Stimulated activated CD8-positive, alpha-beta memory T cell treated with anti-CD3 and anti-CD28 coated beads, Interleukin-15, amount 100 ng/mL, for 48 hours (primary cell): Measurements from ENCODE around the gene PABPC1L.
"Not testable (repeated sequence)": the region's sequence is repeated elsewhere in the genome, so short reads cannot be mapped to it uniquely, and the experiment has no call there.

ENCODE experiments used
- DNase-seq, 2 donors: peaks; one replicate each; pipeline ENCODE4 v3.0.0-alpha.2; 2020; ENCODE audit warnings: low read depth in 2 of 2

PABPC1L gene

DNA sequence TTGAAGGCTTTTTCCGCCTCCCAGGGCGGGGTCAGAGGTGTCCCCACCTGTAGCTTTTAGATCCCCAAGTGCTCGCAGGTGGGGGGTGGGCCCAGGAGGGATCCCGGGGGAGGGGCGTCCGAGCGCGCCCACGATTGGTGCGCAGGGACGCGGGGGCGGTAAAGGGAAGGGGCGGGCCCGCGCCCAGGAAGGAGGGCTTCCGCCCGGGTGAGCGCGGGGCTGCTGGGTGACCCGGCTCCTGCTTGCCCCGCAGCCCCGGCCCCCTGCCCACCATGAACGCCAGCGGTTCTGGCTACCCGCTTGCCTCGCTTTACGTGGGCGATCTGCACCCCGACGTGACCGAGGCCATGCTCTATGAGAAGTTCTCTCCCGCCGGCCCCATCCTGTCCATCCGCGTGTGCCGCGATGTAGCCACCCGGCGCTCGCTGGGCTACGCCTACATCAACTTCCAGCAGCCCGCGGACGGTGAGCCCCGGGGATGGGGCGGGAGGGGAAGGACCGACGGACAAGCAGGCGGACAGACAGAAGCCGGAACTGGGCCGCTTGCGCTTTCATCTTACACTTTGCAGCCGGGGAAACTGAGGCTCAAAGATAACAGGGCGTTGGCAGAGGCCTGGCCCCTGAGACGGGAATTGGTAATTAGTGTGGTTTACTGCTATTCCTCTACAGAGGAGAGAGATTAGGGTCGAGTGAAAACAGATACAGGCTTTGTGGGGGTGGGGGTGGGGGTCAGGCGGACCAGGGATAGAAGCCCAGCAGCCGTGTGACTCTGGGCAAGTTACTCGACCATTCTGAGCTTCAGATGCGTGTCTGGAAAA lies at the start of gene PABPC1L:
Gene PABPC1L, plus strand, starts transcription at position 189 of the 818 bp plus-strand sequence. Its CDS starts 84 bp downstream, at position 273.
- DNase-seq: peak; percentile 65 to 75

DNA sequence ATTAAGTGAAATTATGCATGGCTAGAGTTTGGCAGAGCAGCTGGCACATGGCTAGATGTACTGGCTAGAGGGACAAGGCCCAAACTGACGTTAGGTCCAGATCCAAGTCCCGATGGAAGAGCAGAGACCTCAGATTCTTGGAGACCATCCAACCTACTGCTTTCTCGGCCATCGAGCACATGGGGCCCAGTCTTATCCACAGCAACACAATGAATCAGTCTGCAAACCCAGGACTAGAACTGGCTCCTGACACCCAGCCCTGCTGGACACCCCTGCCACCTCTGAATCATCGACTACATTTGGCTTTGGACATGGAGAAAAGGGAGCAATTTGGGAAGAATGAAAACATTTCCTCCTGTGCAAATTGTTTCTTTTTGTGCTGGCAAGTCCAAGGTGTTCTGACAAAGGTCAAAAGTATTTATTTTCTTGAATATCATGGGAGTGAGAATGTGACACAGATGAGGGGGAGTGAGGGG lies 48.3 kb upstream of the PABPC1L start:
- no peak for DNase-seq

DNA sequence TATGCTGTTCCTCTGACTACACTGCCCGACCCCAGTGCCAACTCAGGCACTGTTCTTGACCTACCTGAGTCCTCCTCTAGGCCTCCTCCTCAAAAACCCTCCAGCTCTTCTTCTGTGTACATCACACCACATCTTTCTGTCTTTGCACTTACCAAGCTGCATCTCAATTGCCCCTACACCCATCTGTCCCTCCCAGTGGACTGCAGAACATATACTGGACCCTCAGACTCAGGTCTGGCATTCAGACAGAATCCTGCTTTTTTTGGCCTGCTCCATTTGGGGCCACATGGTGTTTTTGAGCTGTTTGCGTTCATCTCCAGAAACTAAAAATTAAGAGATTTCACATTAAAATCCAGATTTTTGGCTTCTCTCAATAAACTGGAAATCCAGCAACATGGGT lies 47.6 kb upstream of the PABPC1L start:
- no peak for DNase-seq

DNA sequence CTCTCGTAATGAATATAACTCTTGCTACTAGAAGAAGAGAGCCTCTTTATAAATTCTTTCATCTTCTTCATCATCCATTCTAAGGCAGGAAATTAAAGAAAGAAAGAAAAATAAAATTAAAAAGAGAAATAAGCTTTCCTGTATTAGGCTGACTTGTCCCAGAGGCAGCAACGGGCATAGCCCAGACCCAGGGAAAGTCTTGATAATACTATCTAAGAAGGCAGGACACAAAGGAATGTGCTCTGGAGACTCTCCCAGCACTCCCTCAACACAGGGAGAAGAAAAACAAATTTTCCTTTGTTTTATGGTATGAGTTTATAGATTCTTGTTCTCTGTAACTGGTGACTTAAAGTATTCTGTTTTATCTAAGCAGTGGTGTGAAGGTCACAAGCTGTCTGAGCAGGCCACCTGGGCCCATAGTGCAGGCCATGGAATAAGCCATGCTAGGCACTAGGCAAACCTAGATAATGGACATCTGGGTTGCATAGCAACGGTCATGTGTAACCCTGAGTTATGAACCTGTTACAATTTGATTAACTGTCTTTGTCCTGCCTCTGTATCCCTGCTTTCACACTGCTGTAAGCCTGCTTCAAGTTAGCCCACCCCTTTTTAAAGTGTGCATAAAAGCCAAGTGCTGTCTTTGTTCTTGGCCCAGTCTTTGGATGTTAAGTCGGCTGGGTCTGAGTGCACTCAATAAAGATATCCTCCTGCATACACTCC lies 46.3 kb upstream of the PABPC1L start:
- DNase-seq: not testable (repeated sequence)

GRCh38 chr20:44864493-44864892 lies 45.4 kb upstream of the PABPC1L start:
- not testable (repeated sequence) for DNase-seq

DNA sequence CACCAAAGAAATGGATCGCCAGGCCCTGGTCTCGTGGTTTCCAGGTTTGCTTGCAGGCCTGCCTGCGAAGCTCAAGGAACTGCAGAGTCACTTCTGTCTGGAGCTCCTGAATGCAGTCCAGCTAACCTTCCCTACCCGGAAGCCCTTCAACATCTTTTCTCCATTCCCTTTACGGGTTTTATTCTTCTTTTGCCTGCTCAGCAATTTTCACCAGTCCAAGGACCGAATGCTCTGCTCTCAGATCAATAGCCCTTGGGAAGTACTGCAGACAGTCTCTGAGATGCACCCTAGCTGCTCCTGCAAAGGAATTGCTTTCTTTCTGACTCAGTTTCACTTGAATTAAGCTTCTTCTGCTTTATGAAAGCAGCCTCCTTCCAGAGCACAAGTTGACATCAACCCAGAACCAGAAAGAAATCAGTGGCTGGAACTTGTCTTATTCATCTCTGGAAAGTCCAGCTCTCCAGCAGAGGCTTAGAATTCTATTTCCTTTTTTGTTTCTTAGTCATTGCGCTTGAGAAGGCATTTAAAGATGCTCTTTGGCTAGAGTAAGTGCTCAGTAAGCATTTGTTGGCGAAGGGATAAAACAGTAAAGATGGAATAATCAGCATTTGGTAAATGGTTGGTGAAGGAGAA lies 43.0 kb upstream of the PABPC1L start:
- no peak for DNase-seq

DNA sequence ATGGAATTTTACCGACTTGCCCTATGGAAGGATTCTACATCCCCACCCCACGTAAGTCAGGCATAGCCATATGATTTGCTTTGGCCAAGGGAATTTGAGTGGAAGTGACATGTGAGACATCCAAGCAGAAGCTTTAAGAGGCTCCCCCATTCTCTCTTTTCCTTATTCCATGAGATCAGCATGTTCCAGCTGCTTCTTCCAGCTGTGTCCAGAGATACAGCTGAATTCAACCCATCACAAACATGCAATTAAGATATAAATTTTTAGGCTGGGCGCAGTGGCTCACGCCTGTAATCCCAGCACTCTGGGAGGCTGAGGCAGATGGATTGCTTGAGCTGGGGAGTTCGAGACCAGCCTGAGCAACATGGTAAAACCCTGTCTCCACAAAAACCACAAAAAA lies 40.4 kb upstream of the PABPC1L start:
- DNase-seq: no peak

- not testable (repeated sequence) for DNase-seq
Observed at GRCh38 chr20:44882360-44882759, 27.5 kb upstream of the PABPC1L start.

GRCh38 chr20:44883214-44883902 lies 26.5 kb upstream of the PABPC1L start:
- DNase-seq: no peak

DNA sequence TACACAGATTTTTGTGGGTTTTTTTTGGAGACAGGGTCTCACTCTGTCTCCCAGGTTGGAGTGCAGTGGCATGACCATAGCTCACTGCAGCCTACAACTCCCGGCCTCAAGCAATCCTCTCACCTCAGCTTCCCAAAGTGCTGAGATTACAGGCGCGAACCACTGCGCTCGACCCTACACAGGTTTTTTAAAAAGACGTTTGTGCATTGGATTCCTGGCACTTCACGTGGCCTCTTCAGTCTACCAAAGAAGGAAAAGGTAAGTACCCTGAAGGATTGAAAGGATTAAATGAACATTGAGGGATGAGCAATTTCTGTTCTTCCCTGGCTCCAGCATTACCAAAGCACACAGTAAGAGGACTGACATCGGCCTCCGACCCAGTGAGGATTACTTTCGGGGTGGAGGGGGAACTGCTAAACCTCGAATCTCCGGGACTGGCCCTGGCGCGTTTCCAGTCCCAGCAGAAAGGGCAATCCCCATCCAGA lies 24.9 kb upstream of the PABPC1L start:
- DNase-seq: no peak

DNA sequence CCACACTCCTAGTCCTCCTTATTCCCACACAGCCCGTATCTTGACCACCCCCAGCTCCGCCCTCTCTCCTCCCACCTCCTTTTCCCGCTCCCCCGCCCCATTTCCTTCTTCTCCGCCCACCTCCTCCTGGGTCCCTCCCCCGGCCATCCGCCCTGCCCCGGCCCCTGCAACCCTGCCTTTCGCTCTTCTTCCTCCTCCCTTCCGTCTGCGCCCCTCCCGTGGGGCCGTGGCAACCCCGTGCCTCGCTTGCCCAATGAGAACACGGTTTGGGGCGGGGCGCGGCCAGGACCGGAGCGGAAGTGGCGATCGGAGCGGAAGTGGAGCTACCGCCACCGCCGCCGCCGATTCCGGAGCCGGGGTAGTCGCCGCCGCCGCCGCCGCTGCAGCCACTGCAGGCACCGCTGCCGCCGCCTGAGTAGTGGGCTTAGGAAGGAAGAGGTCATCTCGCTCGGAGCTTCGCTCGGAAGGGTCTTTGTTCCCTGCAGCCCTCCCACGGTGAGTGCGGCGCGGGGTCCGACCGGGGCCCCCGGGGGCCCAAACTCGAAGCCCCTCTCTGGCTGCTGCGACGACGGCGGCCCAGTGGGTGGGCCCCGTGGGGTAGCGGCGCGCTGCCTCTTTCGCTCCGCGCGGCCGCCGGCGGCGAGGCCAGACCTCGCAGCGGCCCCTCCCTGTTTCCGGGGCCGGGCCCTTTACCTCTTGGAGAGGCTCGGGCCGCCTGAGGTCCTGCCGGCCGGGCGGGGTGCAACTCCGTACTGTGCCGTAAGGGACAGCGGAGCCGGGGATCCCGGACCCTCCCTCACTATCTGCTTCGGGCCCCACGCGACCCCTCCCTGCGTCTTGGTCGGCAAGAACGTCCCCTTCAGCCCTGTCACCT lies 24.2 kb upstream of the PABPC1L start, which contains the start of gene YWHAB:
Gene YWHAB, plus strand, starts transcription at position 314 of the 874 bp plus-strand sequence. CDS start 15,829 bp downstream, outside the sequence.
- peak; percentile 98 to 99 for DNase-seq

DNA sequence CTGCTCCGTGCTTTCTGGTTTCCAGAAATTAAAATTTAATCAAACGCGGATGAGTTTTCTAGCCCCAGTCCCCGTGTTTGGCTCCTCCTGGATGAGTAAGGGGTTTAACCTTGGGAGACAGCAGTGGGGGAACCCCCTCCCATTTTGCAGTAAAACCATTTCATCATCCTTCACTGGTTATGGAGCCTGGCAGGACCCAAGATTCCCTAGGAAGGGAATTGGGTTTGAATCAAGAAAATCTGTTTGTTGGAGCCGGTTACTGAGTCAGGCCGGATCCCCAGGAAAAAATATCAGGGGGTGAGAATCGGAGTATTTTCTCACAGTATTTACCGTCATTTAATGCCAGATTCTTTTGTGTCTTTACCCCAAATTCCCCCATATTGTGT lies 23.6 kb upstream of the PABPC1L start:
- DNase-seq: no peak

DNA sequence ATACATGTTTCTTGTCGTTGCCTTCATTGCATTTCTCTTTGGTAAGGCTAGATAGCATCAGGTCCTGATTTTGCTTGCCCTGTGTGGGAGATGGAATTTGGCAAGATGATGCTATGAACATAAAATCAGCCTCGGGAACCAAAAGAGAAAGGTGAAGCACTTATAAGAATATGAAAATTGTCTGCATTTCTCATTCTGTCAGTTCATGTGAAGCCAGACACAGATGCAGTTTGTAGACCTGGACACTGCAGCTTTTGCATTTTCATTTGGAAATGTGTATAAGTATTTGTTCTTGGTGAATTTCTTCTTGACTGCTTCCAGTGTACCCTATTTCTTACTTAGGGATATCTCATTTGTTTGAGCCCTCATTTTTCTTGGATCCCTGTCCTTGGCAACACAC lies 23.0 kb upstream of the PABPC1L start:
- no peak for DNase-seq

GRCh38 chr20:44887466-44887865 lies 22.4 kb upstream of the PABPC1L start:
- DNase-seq: no peak

DNA sequence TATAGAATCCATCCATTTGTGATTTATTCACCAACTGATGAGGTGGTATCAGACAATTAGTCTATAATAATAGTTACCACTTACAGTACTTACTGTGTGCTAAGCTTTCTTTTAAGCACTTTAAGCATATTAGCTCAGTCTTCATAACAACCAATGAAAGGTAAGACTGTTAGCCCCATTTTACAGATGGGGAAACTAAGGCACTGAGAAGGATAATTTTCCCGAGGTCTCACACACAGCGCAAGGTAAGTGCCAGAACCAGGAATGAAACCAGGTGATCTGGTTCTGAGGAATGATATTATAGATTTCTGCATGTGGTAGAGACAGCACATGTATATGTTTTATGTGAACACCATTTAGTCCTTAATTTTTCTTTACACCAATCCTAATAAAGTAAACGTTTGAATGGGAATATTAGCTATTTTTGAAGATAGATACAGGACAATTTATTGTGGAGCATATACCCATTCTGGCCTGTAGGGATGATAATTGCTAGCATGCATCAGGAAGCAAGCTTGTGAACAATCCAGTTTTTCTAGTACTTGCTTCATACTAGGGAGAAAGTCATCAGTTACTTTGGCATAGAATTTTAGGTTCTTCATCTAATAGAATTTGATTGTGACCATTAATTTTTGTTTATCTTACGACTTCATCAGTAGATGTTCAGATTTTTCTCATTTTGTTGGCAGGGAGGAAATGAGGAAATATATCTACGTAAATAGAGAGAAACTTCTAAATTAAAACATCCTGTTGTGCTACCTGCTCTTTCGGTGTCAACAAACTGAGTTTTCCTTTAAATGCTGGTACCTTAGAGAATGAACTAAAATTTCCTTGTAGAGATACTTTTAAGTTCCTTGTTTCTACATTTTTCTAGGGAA lies 21.4 kb upstream of the PABPC1L start:
- DNase-seq: no peak

DNA sequence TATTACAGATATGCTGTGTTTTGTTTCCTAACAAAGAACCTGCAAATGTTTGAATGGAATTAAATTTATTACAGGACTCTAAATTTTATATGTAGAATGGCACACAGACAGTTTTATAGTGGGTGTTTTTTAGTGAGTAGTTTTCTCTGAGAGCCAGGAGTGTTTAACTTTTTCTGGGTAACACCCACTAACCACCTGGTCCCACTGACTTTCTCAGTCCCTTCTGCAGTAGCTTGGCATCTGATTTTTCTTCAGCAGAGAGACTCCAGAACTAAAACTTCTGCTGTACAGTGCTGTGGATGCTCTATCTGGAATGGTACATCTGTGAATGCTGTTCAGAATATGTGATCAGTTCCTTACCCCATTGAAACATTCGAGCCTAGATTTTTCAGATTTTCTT lies 18.0 kb upstream of the PABPC1L start:
- DNase-seq: no peak

DNA sequence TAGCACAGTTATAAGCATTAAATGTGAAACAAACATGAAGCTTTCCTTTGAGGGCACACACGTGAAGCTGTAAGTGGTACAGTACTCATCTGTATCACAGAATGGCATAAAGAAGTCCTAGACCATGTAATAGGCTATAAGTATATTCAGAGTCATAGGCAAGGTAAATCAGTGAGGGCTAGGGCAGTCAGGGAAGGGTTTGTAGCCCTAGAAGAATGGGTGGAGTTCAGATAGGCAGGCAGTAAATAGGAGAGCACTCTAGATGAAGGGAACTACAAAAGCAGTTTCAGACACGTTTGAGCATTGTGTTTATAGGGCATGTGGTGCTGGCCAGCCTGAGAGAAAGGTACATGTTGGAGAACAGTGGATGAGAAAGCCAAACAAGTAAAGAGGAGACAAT lies 14.9 kb upstream of the PABPC1L start:
- no peak for DNase-seq

- no peak for DNase-seq
Observed at GRCh38 chr20:44896583-44896982, 13.3 kb upstream of the PABPC1L start.

GRCh38 chr20:44897133-44897532 lies 12.7 kb upstream of the PABPC1L start:
- DNase-seq: no peak
